H1 (cell line): ENCODE data around the gene CDCP1. TPM values are rescaled to one million over a fixed set of nuclear protein-coding genes. Genes with fewer than 3 reads are reported as not detected.

Experiments
- CTCF ChIA-PET: fragments of 300-600 bp; sonication (Branson Sonifier 250); formaldehyde crosslinking; loops from one replicate; lab custom pipeline; 2021; ENCODE audit not compliant: partially characterized antibody; lab: Charles Lee
- POLR2A ChIA-PET: fragments of 300-600 bp; sonication (Branson Sonifier 250); formaldehyde crosslinking; loops from one replicate; lab custom pipeline; 2021; ENCODE audit warnings: inconsistent platforms; ENCODE audit not compliant: partially characterized antibody; lab: Charles Lee
- DNase-seq, 2 experiments: peaks; one replicate each; pipeline versions ENCODE4 v3.0.0 to v3.0.0-alpha.2; 2010 to 2022; ENCODE audit warnings: low spot score in 2 of 2, low read depth in 1 of 2, mixed read lengths in 1 of 2
- FAIRE-seq: peaks from 2 replicates; lab custom pipeline; 2011; peaks lifted over from hg19 to GRCh38; lab: Jason Lieb, UNC
- H2AFZ ChIP-seq: 2 replicates; pipeline ENCODE4 v1.8.1; 2012; ENCODE audit warnings: low read length, inconsistent platforms
- H2AK5ac ChIP-seq: 2 replicates; pipeline ENCODE4 v1.6.1; 2013; ENCODE audit warnings: low read depth, low read length
- H2BK120ac ChIP-seq: replicated peaks from 2 replicates; pipeline ENCODE3; 2013; ENCODE audit warnings: low read depth, low read length, inconsistent platforms
- H2BK12ac ChIP-seq: 2 replicates; pipeline ENCODE4 v1.6.1; 2013; ENCODE audit warnings: low read depth, low read length
- H2BK15ac ChIP-seq: 2 replicates; pipeline ENCODE4 v1.6.1; 2013; ENCODE audit warnings: low read length
- H2BK20ac ChIP-seq: 2 replicates; pipeline ENCODE4 v1.6.1; 2013; ENCODE audit warnings: low read length
- H2BK5ac ChIP-seq: 2 replicates; pipeline ENCODE4 v1.6.1; 2013; ENCODE audit warnings: low read depth, low read length
- H3K14ac ChIP-seq: 2 replicates; pipeline ENCODE4 v1.6.1; 2013; ENCODE audit warnings: inconsistent platforms; ENCODE audit not compliant: insufficient read length
- H3K18ac ChIP-seq: 2 replicates; pipeline ENCODE4 v1.6.1; 2013; ENCODE audit warnings: low read length; ENCODE audit errors: extremely low read depth
- H3K23ac ChIP-seq: 2 replicates; pipeline ENCODE4 v1.6.1; 2013; ENCODE audit warnings: inconsistent platforms; ENCODE audit not compliant: insufficient read length
- H3K23me2 ChIP-seq: 2 replicates; pipeline ENCODE4 v1.6.1; 2013; ENCODE audit warnings: low read depth, low read length
- H3K27ac ChIP-seq: 2 replicates; pipeline ENCODE4 v1.6.1; 2011; ENCODE audit warnings: low read depth, low read length, inconsistent platforms
- H3K27me3 ChIP-seq, 4 experiments: replicated peaks in 1 of 4; 1 replicate in 1 of 4; 2 replicates in 3 of 4; pipeline versions ENCODE4 v1.6.1 to v1.8.1; 2011 to 2013; ENCODE audit warnings: low read length in 3 of 4, mild to moderate bottlenecking in 3 of 4, inconsistent platforms in 2 of 4, mixed read lengths in 2 of 4, moderate library complexity in 1 of 4; ENCODE audit not compliant: control insufficient read depth in 3 of 4, insufficient read depth in 3 of 4; ENCODE audit errors: extremely low read depth in 1 of 4
- H3K36me3 ChIP-seq, 4 experiments: 2 replicates each; pipeline versions ENCODE4 v1.6.1 to v1.8.1; 2011 to 2013; ENCODE audit warnings: mild to moderate bottlenecking in 4 of 4, low read length in 3 of 4, moderate library complexity in 2 of 4, control low read depth in 1 of 4, inconsistent platforms in 1 of 4; ENCODE audit not compliant: insufficient read depth in 4 of 4, control insufficient read depth in 2 of 4
- H3K4ac ChIP-seq: replicated peaks from 2 replicates; pipeline ENCODE3; 2013; ENCODE audit warnings: low read length, low read depth, mixed read lengths, inconsistent platforms; ENCODE audit not compliant: insufficient read length
- H3K4me1 ChIP-seq, 4 experiments: replicated peaks in 1 of 4; 1 replicate in 1 of 4; 2 replicates in 3 of 4; pipeline versions ENCODE4 v1.6.1 to v1.8.1; 2011 to 2013; ENCODE audit warnings: low read length in 3 of 4, inconsistent platforms in 2 of 4, mixed read lengths in 1 of 4; ENCODE audit not compliant: insufficient read depth in 4 of 4, control insufficient read depth in 3 of 4
- H3K4me2 ChIP-seq, 2 experiments: 2 replicates each; pipeline versions ENCODE4 v1.6.1 to v1.8.1; 2011 to 2013; ENCODE audit warnings: low read depth in 2 of 2, low read length in 2 of 2, control low read depth in 1 of 2, inconsistent platforms in 1 of 2, mild to moderate bottlenecking in 1 of 2; ENCODE audit not compliant: insufficient read depth in 1 of 2
- H3K4me3 ChIP-seq, 4 experiments: fragments of 200-600, 300-600 bp in 1 of 4; sonication (generic), shearing (Covaris generic), sonication (Bioruptor Twin) in 1 of 4; 2 replicates each; pipeline versions ENCODE4 v1.5.1 to v1.8.1; 2011 to 2016; ENCODE audit warnings: low read length in 4 of 4, low read depth in 3 of 4, control low read depth in 2 of 4, inconsistent platforms in 2 of 4, mild to moderate bottlenecking in 2 of 4, mixed read lengths in 1 of 4, moderate library complexity in 1 of 4; ENCODE audit not compliant: insufficient read depth in 2 of 4; ENCODE audit errors: extremely low read depth in 1 of 4
- H3K56ac ChIP-seq: replicated peaks from 2 replicates; pipeline ENCODE3; 2013; ENCODE audit warnings: low read depth, mild to moderate bottlenecking, mixed read lengths, low read length, inconsistent platforms; ENCODE audit not compliant: insufficient read length
- H3K79me1 ChIP-seq: 2 replicates; pipeline ENCODE4 v1.6.1; 2013; ENCODE audit warnings: low read depth, low read length, control low read depth
- H3K79me2 ChIP-seq, 2 experiments: 2 replicates each; pipeline versions ENCODE4 v1.6.1 to v1.8.1; 2012 to 2013; ENCODE audit warnings: low read length in 2 of 2, mild to moderate bottlenecking in 2 of 2, inconsistent platforms in 1 of 2; ENCODE audit not compliant: insufficient read depth in 2 of 2, control insufficient read depth in 1 of 2
- H3K9ac ChIP-seq, 4 experiments: replicated peaks in 1 of 4; 1 replicate in 1 of 4; 2 replicates in 3 of 4; pipeline versions ENCODE4 v1.6.1 to v1.8.1; 2011 to 2013; ENCODE audit warnings: low read depth in 3 of 4, low read length in 3 of 4, control low read depth in 2 of 4, mild to moderate bottlenecking in 2 of 4, moderate library complexity in 2 of 4, inconsistent platforms in 1 of 4; ENCODE audit errors: extremely low read depth in 1 of 4
- H3K9me3 ChIP-seq, 2 experiments: 2 replicates each; pipeline versions ENCODE4 v1.6.1 to v1.8.1; 2012 to 2013; ENCODE audit warnings: mild to moderate bottlenecking in 2 of 2, moderate library complexity in 2 of 2, control low read depth in 1 of 2, inconsistent platforms in 1 of 2, low read depth in 1 of 2, low read length in 1 of 2, mixed read lengths in 1 of 2; ENCODE audit not compliant: insufficient read depth in 2 of 2
- H4K20me1 ChIP-seq, 2 experiments: replicated peaks in 1 of 2; 2 replicates each; pipeline versions ENCODE3 to v1.8.1; 2011 to 2013; ENCODE audit warnings: inconsistent platforms in 2 of 2, low read length in 2 of 2, mild to moderate bottlenecking in 1 of 2; ENCODE audit not compliant: insufficient read depth in 2 of 2, control insufficient read depth in 1 of 2
- H4K5ac ChIP-seq: 2 replicates; pipeline ENCODE4 v1.6.1; 2013; ENCODE audit warnings: low read length, low read depth, mixed read lengths, inconsistent platforms; ENCODE audit not compliant: insufficient read length
- H4K8ac ChIP-seq: 2 replicates; pipeline ENCODE4 v1.8.0; 2013; ENCODE audit warnings: mild to moderate bottlenecking, moderate library complexity, low read length, inconsistent platforms; ENCODE audit not compliant: insufficient read depth; ENCODE audit errors: extremely low read depth
- H4K91ac ChIP-seq: replicated peaks from 2 replicates; pipeline ENCODE3; 2013; ENCODE audit warnings: low read length, mixed read lengths, inconsistent platforms; ENCODE audit not compliant: insufficient read length
- ASH2L ChIP-seq: fragments of 200-600, 300-600 bp; sonication (generic); IDR thresholded peaks from one replicate; pipeline ENCODE4 v1.7.1; 2017; ENCODE audit warnings: low read length
- BACH1 ChIP-seq: IDR thresholded peaks from 2 replicates; pipeline ENCODE4 v1.6.1; 2012; ENCODE audit warnings: low read length, improper control_type of control experiment
- CBX5 ChIP-seq: fragments of 300-800, 300-1000 bp; sonication (generic); IDR thresholded peaks from 2 replicates; pipeline ENCODE4 v1.7.1; 2016; ENCODE audit warnings: antibody characterized with exemption, low read length, low read depth
- CBX8 ChIP-seq: fragments of 300-800, 300-1000 bp; sonication (generic); IDR thresholded peaks from 2 replicates; pipeline ENCODE4 v1.7.1; 2016; ENCODE audit warnings: low read depth, low read length, borderline replicate concordance
- CHD1 ChIP-seq: IDR thresholded peaks from 2 replicates; pipeline ENCODE4 v1.6.1; 2012; ENCODE audit warnings: low read depth, low read length, improper control_type of control experiment
- E2F6 ChIP-seq: IDR thresholded peaks from 2 replicates; pipeline ENCODE4 v1.6.1; 2012; ENCODE audit warnings: inconsistent platforms
- FOSL1 ChIP-seq: IDR thresholded peaks from 2 replicates; pipeline ENCODE4 v1.6.1; 2011; ENCODE audit warnings: mild to moderate bottlenecking, low read depth, low read length, moderate library complexity; ENCODE audit not compliant: insufficient read depth
- KDM5A ChIP-seq: fragments of 200-600 bp; IDR thresholded peaks from 2 replicates; pipeline ENCODE4 v1.7.1; 2012; ENCODE audit warnings: mild to moderate bottlenecking, low read length, inconsistent platforms, mixed read lengths
- POLR2A ChIP-seq, 2 experiments: IDR thresholded peaks; 1 replicate in 1 of 2; 2 replicates in 1 of 2; pipeline ENCODE4 v1.6.1; 2011; ENCODE audit warnings: low read depth in 2 of 2, low read length in 2 of 2, mild to moderate bottlenecking in 2 of 2; ENCODE audit errors: control extremely low read depth in 1 of 2
- RFX5 ChIP-seq: IDR thresholded peaks from 2 replicates; pipeline ENCODE4 v1.6.1; 2011; ENCODE audit warnings: low read depth, low read length, improper control_type of control experiment, borderline replicate concordance
- RNF2 ChIP-seq: fragments of 200-900, 300-1000 bp; sonication (generic); IDR thresholded peaks from 2 replicates; pipeline ENCODE4 v1.7.1; 2016; ENCODE audit warnings: borderline replicate concordance, low read depth, mild to moderate bottlenecking, antibody characterized with exemption, low read length; ENCODE audit not compliant: poor library complexity, severe bottlenecking; ENCODE audit errors: missing control alignments
- SP1 ChIP-seq: IDR thresholded peaks from 2 replicates; pipeline ENCODE4 v1.6.1; 2011; ENCODE audit warnings: low read depth, low read length
- SP2 ChIP-seq: IDR thresholded peaks from 2 replicates; pipeline ENCODE4 v1.6.1; 2012; ENCODE audit warnings: mild to moderate bottlenecking, low read length, inconsistent platforms
- ZNF274 ChIP-seq: IDR thresholded peaks from 2 replicates; pipeline ENCODE4 v1.7.0; 2012; ENCODE audit warnings: low read length, borderline replicate concordance; ENCODE audit errors: extremely low read depth
- WGBS, 2 experiments: shearing (Covaris generic) in 1 of 2; methylation state at CpG; one replicate each; pipeline versions ENCODE4 v1.1.6 to v1.1.7; 2013 to 2015; ENCODE audit warnings: low lambda C conversion rate in 2 of 2, mixed read lengths in 2 of 2, inconsistent platforms in 1 of 2, low coverage in 1 of 2, missing lambda C conversion rate in 1 of 2; ENCODE audit not compliant: insufficient replicate concordance in 2 of 2, insufficient coverage in 1 of 2, insufficient read length in 1 of 2; ENCODE audit errors: extremely low coverage in 1 of 2, missing lambda C conversion rate in 1 of 2; 5-methylcytosine and 5-hydroxymethylcytosine counted together
- polyA plus RNA-seq, 7 experiments: library from polyadenylated mRNA; depleted of rRNA in 3 of 7; stranded (reverse) in 5 of 7; unstranded in 2 of 7; fragments of >200 nt in 5 of 7; fragments of 200-250 nt in 2 of 7; gene quantifications; 1 replicate in 5 of 7; 2 replicates in 1 of 7; 4 replicates in 1 of 7; pipeline versions ENCODE4 v1.2.1 to v1.2.3, GENCODE V29; 2011 to 2013; ENCODE audit warnings: missing spikeins in 2 of 7, mixed read lengths in 2 of 7
- total RNA-seq: library from RNA; stranded (reverse); fragmentation: NEBNext Ultra II Directional; extraction: Animal tissue kit (Norgen Biotek cat#: 25700); gene quantifications from 2 replicates; pipeline ENCODE4 v1.2.1, GENCODE V29; 2021

The CDCP1 gene
- total and polyA plus RNA-seq, 2 of the 8 experiments (the other 6 are each of a cell fraction or from before 2014, with no cell fraction given), result 10.0 to 23.3 TPM

GRCh38 chr3:45191924-45192417 is 45.8 kb upstream of the CDCP1 start:
- ChIA-PET POLR2A (no interaction called here), CTCF (interaction anchor here (2.2 to 3.5 kb wide), 3 partner anchors 14 to 150 kb away, joined by 14 to 15 read pairs (median 14); no protein-coding TSS in a partner anchor)
- Histone ChIP-seq H3K4ac (no peak overlapping the region), H2BK5ac (no peak overlapping the region), H3K79me2 (no peaks in the 10 kb centered on the region), H2BK15ac (no peak overlapping the region), H3K27me3 (no peaks in the 10 kb centered on the region; a peak in 1 of 7 replicates), H3K9me3 (no peaks in the 10 kb centered on the region), H3K36me3 (no peaks in the 10 kb centered on the region; a peak in 1 of 8 replicates), H3K27ac (no peak overlapping the region), H3K23me2 (no peaks in the 10 kb centered on the region), H2BK12ac (no peak overlapping the region), H4K5ac (no peak overlapping the region), H3K18ac (no peak overlapping the region), H4K91ac (no peak overlapping the region), H3K4me1 (no peaks in the 10 kb centered on the region), H2AFZ (no peak overlapping the region), H2BK20ac (no peak overlapping the region), H3K56ac (no peak overlapping the region), H3K4me3 (no peak overlapping the region), H3K4me2 (no peak overlapping the region), H3K14ac (no peak overlapping the region), H2BK120ac (no peak overlapping the region), H4K8ac (no peak overlapping the region), H3K9ac (no peak overlapping the region), H3K79me1 (no peaks in the 10 kb centered on the region), H4K20me1 (no peaks in the 10 kb centered on the region), H2AK5ac (no peak overlapping the region), H3K23ac (no peak overlapping the region)
- FAIRE-seq (no peak), DNase-seq (no peak)
- WGBS, 2 experiments, result 49% methylated on average over 3 of the region's 3 CpGs; no CpG with 5 or more reads in 1 of the 2 experiments
- TF ChIP-seq FOSL1 (no peak), POLR2A (IDR thresholded peaks at IDR 0.05; ENCODE audit: control extremely low read depth in 1 of 2, low read depth in 2 of 2, low read length in 2 of 2) (no peak), CBX8 (no peak), ZNF274 (no peak), ASH2L (no peak), SP2 (no peak), E2F6 (no peak), RFX5 (no peak), SP1 (no peak), KDM5A (no peak), CBX5 (no peak), RNF2 (no peak), CHD1 (no peak), BACH1 (no peak)
